HepG2 (cell line): ENCODE data around the gene EZH1. TPM values are rescaled to one million over a fixed set of nuclear protein-coding genes. Genes with fewer than 3 reads are reported as not detected.

Experiments
- AHR ChIP-seq: IDR thresholded peaks from 2 replicates; pipeline ENCODE4 v1.6.1; 2018; ENCODE audit warnings: missing genetic modification reagents, missing compliant biosample characterization
- FOXK2 ChIP-seq: fragments of 450-650 bp; IDR thresholded peaks from 2 replicates; pipeline ENCODE4 v1.6.1; 2016
- NFYC ChIP-seq: IDR thresholded peaks from 2 replicates; pipeline ENCODE4 v1.6.1; 2016; ENCODE audit warnings: missing genetic modification reagents, missing compliant biosample characterization
- NR2F1 ChIP-seq, 2 experiments: fragments of 450-650 bp in 1 of 2; formaldehyde crosslinking in 1 of 2; IDR thresholded peaks; 2 replicates each; pipeline versions ENCODE4 v1.5.0 to v1.6.1; 2016 to 2020; ENCODE audit warnings: mild to moderate bottlenecking in 1 of 2, missing compliant biosample characterization in 1 of 2, missing genetic modification reagents in 1 of 2, moderate library complexity in 1 of 2
- NR3C1 ChIP-seq: sonication (generic); formaldehyde crosslinking; IDR thresholded peaks from 2 replicates; pipeline ENCODE4 v1.4.0; 2020; ENCODE audit warnings: missing genetic modification reagents
- RFX1 ChIP-seq: fragments of 450-650 bp; IDR thresholded peaks from 2 replicates; pipeline ENCODE4 v1.6.1; 2017
- SKI ChIP-seq: fragments of 450-650 bp; IDR thresholded peaks from one replicate; pipeline ENCODE4 v1.6.1; 2018; ENCODE audit warnings: mild to moderate bottlenecking; ENCODE audit not compliant: partially characterized antibody
- SSRP1 ChIP-seq: IDR thresholded peaks from 2 replicates; pipeline ENCODE4 v1.6.1; 2016; ENCODE audit warnings: control low read depth
- TMF1 ChIP-seq: sonication (generic); formaldehyde crosslinking; IDR thresholded peaks from 2 replicates; pipeline ENCODE4 v1.8.1; 2022; ENCODE audit warnings: low read depth, missing genetic modification reagents
- ZNF17 ChIP-seq: sonication (generic); formaldehyde crosslinking; IDR thresholded peaks from 2 replicates; pipeline ENCODE4 v1.5.0; 2020; ENCODE audit warnings: mild to moderate bottlenecking, missing genetic modification reagents
- ZNF24 ChIP-seq: fragments of 450-650 bp; IDR thresholded peaks from 2 replicates; pipeline ENCODE4 v1.6.1; 2017; ENCODE audit warnings: antibody characterized with exemption, mild to moderate bottlenecking
- ZNF367 ChIP-seq: sonication (generic); formaldehyde crosslinking; IDR thresholded peaks from 2 replicates; pipeline ENCODE4 v1.4.0; 2020; ENCODE audit warnings: missing genetic modification reagents, borderline replicate concordance
- ZNF468 ChIP-seq: sonication (generic); formaldehyde crosslinking; IDR thresholded peaks from 2 replicates; pipeline ENCODE4 v1.8.0; 2022; ENCODE audit warnings: mild to moderate bottlenecking, moderate library complexity, missing genetic modification reagents
- ZNF737 ChIP-seq: sonication (generic); formaldehyde crosslinking; IDR thresholded peaks from 2 replicates; pipeline ENCODE4 v1.5.0; 2020; ENCODE audit warnings: missing genetic modification reagents, mild to moderate bottlenecking, borderline replicate concordance
- ZNF746 ChIP-seq: sonication (generic); formaldehyde crosslinking; IDR thresholded peaks from 2 replicates; pipeline ENCODE4 v1.8.0; 2022; ENCODE audit warnings: mild to moderate bottlenecking, missing genetic modification reagents
- ZNF766 ChIP-seq: sonication (generic); formaldehyde crosslinking; IDR thresholded peaks from 2 replicates; pipeline ENCODE4 v1.5.0; 2020; ENCODE audit warnings: missing genetic modification reagents, borderline replicate concordance
- polyA plus RNA-seq, 8 experiments: library from polyadenylated mRNA; depleted of rRNA in 3 of 8; stranded (reverse) in 7 of 8; unstranded in 1 of 8; fragments of >200 nt; fragmentation: Illumina TruSeq in 4 of 8; extraction: Trizol in 4 of 8; gene quantifications; 2 replicates each; pipeline versions ENCODE4 v1.2.1 to v1.2.3, GENCODE V29; 2011 to 2016; ENCODE audit warnings: low read depth in 4 of 8, missing spikeins in 1 of 8, mixed read lengths in 1 of 8; ENCODE audit not compliant: insufficient read depth in 1 of 8
- total RNA-seq, 5 experiments: library from RNA; depleted of rRNA; stranded (reverse); fragments of >200 nt; fragmentation: Illumina TruSeq; extraction: Trizol; gene quantifications; 2 replicates each; pipeline ENCODE4 v1.2.3, GENCODE V29; 2016; ENCODE audit warnings: low read depth in 1 of 5
- TF ChIP-seq, protein P1 (sequence below): sonication (generic); formaldehyde crosslinking; IDR thresholded peaks from 2 replicates; pipeline ENCODE4 v1.4.0; 2020; ENCODE audit warnings: missing genetic modification reagents
- TF ChIP-seq, protein P2 (sequence below): sonication (generic); formaldehyde crosslinking; IDR thresholded peaks from 2 replicates; pipeline ENCODE4 v1.4.0; 2020; ENCODE audit warnings: missing genetic modification reagents
- TF ChIP-seq, protein P3 (sequence below): sonication (generic); formaldehyde crosslinking; IDR thresholded peaks from 2 replicates; pipeline ENCODE4 v1.8.1; 2023; ENCODE audit warnings: missing genetic modification reagents, mild to moderate bottlenecking, borderline replicate concordance
- TF ChIP-seq, protein P4 (sequence below): IDR thresholded peaks from 2 replicates; pipeline ENCODE4 v1.6.1; 2016; ENCODE audit warnings: mild to moderate bottlenecking, missing biosample characterization, missing genetic modification reagents
- TF ChIP-seq, protein P5 (sequence below): sonication (generic); formaldehyde crosslinking; IDR thresholded peaks from 2 replicates; pipeline ENCODE4 v1.4.0; 2020; ENCODE audit warnings: missing genetic modification reagents
- TF ChIP-seq, protein P6 (sequence below): sonication (generic); formaldehyde crosslinking; IDR thresholded peaks from 2 replicates; pipeline ENCODE4 v1.5.0; 2020; ENCODE audit warnings: mild to moderate bottlenecking, low read depth, missing genetic modification reagents, borderline replicate concordance
- TF ChIP-seq, protein P7 (sequence below): sonication (generic); formaldehyde crosslinking; IDR thresholded peaks from 2 replicates; pipeline ENCODE4 v1.4.0; 2020; ENCODE audit warnings: mild to moderate bottlenecking, missing genetic modification reagents

Gene EZH1
- total and polyA plus RNA-seq, 2 of the 13 experiments (the other 11 are each of a cell fraction or from before 2014, with no cell fraction given) = 11.6 to 24.0 TPM

DNA sequence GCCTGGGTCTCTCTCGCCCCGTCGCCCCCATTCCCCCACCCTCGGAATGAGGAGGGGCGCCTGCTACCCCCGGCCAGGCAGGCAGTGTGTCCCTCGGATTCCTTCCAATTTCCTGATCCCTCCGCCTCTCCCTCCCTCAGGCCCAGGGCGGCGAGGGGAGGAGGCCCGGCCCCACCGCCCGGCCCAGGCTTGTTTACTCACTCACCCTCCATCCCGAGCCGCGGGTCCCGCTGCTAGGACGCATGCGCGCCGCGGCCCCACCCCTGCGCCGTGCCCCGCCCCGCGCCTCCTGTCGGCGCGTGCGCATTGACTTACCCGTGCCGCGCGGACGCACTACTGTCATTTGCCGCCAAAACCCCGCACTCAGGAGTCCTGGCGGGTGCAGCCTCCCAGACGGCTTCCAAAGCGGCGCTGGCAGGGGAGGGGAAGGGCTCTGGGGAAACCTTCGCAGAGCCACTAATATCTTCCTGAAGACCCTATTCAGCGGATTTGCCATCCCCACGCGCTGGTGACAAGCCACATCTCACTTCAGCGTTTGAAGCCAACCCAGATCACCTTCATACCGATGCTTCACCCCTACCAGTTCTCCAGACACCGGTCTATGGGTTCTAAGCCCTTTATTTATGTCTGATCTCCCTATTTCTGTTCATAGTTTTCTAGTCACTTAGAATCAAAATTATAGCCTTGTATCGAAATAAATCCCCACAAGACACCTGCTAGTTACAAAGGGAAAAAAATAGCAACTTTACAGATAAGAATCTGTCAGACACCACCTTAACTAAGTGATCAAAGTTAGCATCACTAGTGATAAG is at the start of gene EZH1 (continued):
- TF ChIP-seq NR2F1 (CRISPR knock-in tag; IDR thresholded peaks at IDR 0.05) (no peak), RFX1 (no peak), ZNF468 (0 out of 2 replicates have a peak, but pooled peaks have one; percentile 65), ZNF17 (no peak), TMF1 (peak; percentile 97), SKI (peak; percentile 16), ZNF367 (CRISPR knock-in tag) (no peak), NR3C1 (no peak), ZNF746 (CRISPR knock-in tag) (peak; percentile 74), ZNF24 (no peak), SSRP1 (CRISPR knock-in tag) (no peak), NFYC (CRISPR knock-in tag) (no peak), FOXK2 (peak; percentile 96), AHR (peak; percentile 95), ZNF766 (peak; percentile 97), ZNF737 (CRISPR knock-in tag) (no peak)
- TF ChIP-seq, protein P1, sequence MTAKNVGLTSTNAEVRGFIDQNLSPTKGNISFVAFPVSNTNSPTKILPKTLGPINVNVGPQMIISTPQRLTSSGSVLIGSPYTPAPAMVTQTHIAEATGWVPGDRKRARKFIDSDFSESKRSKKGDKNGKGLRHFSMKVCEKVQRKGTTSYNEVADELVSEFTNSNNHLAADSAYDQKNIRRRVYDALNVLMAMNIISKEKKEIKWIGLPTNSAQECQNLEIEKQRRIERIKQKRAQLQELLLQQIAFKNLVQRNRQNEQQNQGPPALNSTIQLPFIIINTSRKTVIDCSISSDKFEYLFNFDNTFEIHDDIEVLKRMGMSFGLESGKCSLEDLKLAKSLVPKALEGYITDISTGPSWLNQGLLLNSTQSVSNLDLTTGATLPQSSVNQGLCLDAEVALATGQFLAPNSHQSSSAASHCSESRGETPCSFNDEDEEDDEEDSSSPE (CRISPR knock-in tag) = peak; percentile 100
- TF ChIP-seq, protein P2, sequence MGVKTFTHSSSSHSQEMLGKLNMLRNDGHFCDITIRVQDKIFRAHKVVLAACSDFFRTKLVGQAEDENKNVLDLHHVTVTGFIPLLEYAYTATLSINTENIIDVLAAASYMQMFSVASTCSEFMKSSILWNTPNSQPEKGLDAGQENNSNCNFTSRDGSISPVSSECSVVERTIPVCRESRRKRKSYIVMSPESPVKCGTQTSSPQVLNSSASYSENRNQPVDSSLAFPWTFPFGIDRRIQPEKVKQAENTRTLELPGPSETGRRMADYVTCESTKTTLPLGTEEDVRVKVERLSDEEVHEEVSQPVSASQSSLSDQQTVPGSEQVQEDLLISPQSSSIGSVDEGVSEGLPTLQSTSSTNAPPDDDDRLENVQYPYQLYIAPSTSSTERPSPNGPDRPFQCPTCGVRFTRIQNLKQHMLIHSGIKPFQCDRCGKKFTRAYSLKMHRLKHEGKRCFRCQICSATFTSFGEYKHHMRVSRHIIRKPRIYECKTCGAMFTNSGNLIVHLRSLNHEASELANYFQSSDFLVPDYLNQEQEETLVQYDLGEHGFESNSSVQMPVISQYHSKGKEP = no peak
- TF ChIP-seq, protein P3, sequence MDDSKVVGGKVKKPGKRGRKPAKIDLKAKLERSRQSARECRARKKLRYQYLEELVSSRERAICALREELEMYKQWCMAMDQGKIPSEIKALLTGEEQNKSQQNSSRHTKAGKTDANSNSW (CRISPR knock-in tag) = no peak
- TF ChIP-seq, protein P4, sequence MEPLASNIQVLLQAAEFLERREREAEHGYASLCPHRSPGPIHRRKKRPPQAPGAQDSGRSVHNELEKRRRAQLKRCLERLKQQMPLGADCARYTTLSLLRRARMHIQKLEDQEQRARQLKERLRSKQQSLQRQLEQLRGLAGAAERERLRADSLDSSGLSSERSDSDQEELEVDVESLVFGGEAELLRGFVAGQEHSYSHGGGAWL (CRISPR knock-in tag) = peak; percentile 14; the same call in 1 of the 2 replicates
- TF ChIP-seq, protein P5, sequence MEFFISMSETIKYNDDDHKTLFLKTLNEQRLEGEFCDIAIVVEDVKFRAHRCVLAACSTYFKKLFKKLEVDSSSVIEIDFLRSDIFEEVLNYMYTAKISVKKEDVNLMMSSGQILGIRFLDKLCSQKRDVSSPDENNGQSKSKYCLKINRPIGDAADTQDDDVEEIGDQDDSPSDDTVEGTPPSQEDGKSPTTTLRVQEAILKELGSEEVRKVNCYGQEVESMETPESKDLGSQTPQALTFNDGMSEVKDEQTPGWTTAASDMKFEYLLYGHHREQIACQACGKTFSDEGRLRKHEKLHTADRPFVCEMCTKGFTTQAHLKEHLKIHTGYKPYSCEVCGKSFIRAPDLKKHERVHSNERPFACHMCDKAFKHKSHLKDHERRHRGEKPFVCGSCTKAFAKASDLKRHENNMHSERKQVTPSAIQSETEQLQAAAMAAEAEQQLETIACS (CRISPR knock-in tag) = 0 out of 2 replicates have a peak, but pooled peaks have one; percentile 48
- TF ChIP-seq, protein P6, sequence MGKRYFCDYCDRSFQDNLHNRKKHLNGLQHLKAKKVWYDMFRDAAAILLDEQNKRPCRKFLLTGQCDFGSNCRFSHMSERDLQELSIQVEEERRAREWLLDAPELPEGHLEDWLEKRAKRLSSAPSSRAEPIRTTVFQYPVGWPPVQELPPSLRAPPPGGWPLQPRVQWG (CRISPR knock-in tag) = no peak
- TF ChIP-seq, protein P7, sequence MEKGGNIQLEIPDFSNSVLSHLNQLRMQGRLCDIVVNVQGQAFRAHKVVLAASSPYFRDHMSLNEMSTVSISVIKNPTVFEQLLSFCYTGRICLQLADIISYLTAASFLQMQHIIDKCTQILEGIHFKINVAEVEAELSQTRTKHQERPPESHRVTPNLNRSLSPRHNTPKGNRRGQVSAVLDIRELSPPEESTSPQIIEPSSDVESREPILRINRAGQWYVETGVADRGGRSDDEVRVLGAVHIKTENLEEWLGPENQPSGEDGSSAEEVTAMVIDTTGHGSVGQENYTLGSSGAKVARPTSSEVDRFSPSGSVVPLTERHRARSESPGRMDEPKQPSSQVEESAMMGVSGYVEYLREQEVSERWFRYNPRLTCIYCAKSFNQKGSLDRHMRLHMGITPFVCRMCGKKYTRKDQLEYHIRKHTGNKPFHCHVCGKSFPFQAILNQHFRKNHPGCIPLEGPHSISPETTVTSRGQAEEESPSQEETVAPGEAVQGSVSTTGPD = no peak
